GM06990 (cell line): Measurements from ENCODE around the gene CELF3.
"Not testable (repeated sequence)": the region's sequence is repeated elsewhere in the genome, so short reads cannot be mapped to it uniquely, and the experiment has no call there.

ENCODE experiments used
- DNase-seq: peaks from one replicate; pipeline ENCODE4 v3.0.0-alpha.2; 2011; ENCODE audit not compliant: insufficient read length; ENCODE audit errors: extremely low read depth
- H3K27me3 ChIP-seq: replicated peaks from 2 replicates; pipeline ENCODE4 v1.6.0; 2011; ENCODE audit warnings: low read length; ENCODE audit not compliant: control insufficient read depth, insufficient read depth
- H3K36me3 ChIP-seq: 2 replicates; pipeline ENCODE4 v1.5.1; 2011; ENCODE audit warnings: low read length; ENCODE audit not compliant: control insufficient read depth, insufficient read depth
- H3K4me3 ChIP-seq: replicated peaks from 2 replicates; pipeline ENCODE4 v1.5.1; 2011; ENCODE audit warnings: low read depth, mild to moderate bottlenecking, control low read depth, low read length
- TF ChIP-seq, protein P1 (sequence below): IDR thresholded peaks from 2 replicates; pipeline ENCODE4 v1.5.1; 2011; ENCODE audit warnings: low read length, control low read depth, mild to moderate bottlenecking, inconsistent platforms; ENCODE audit not compliant: insufficient read depth, poor library complexity, severe bottlenecking

Gene CELF3

DNA sequence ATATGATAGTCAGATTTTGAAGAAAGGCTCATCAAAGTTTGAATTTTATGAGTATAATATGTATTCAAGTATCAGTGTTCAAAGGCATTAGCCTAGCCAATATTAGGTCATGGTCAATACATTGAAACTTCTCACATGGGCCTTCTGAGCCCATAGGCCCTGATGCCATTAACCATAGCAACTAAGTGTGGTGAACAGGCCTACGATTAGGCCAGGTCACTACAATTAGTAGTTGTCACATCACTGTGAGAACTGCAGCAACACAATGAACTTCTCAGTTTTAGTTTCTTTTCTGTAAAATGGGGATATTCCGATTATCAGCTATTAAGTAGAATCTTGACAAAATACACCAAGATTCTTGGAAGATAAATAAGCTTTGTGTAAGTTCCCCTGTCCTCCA lies 30.0 kb downstream of the CELF3 start:
- Histone ChIP-seq H3K27me3 (no peaks in the 10 kb centered on the region), H3K36me3 (no peaks in the 10 kb centered on the region; the same call in 1 of the 2 replicates), H3K4me3 (no peak overlapping the region)
- TF ChIP-seq, protein P1, sequence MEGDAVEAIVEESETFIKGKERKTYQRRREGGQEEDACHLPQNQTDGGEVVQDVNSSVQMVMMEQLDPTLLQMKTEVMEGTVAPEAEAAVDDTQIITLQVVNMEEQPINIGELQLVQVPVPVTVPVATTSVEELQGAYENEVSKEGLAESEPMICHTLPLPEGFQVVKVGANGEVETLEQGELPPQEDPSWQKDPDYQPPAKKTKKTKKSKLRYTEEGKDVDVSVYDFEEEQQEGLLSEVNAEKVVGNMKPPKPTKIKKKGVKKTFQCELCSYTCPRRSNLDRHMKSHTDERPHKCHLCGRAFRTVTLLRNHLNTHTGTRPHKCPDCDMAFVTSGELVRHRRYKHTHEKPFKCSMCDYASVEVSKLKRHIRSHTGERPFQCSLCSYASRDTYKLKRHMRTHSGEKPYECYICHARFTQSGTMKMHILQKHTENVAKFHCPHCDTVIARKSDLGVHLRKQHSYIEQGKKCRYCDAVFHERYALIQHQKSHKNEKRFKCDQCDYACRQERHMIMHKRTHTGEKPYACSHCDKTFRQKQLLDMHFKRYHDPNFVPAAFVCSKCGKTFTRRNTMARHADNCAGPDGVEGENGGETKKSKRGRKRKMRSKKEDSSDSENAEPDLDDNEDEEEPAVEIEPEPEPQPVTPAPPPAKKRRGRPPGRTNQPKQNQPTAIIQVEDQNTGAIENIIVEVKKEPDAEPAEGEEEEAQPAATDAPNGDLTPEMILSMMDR, result no peak
- no peak for DNase-seq

DNA sequence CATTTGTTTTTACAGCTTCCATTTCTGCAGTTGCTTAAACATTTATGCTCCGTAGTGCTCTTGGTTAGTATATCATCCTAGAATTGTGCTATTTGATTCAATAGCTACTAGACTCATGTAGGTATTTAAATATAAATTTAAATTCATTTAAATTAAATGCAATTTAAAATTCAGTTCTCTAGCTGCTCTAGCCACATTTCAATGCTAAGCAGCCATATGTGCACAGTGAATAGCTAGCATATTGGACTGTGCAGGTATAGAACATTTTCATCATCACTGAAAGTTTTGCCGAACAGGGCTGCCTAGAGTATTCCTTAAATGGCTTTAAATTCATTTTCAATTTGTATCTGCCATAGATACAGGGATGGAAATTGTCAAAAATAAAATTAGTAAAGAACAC lies 32.5 kb downstream of the CELF3 start:
- Histone ChIP-seq H3K27me3 (no peaks in the 10 kb centered on the region), H3K36me3 (no peaks in the 10 kb centered on the region; the same call in 1 of the 2 replicates), H3K4me3 (no peak overlapping the region)
- DNase-seq, result no peak
- TF ChIP-seq, protein P1, result no peak

DNA sequence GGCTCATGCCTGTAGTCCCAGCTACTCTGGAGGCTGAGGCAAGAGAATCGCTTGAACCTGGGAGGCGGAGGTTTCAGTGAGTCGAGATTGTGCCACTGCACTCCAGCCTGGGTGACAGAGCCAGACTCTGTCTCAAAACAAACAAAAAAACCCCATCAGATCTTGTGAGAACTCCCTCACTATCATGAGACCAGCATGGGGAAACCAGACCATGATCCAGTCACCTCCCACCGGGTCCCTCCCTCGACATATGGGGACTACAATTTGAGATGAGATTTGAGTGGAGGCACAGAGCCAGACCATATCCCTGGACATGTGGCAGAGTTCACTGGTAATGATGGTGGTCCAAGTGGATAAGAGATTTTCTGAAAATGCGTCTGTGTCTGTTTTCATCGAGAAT lies 33.7 kb downstream of the CELF3 start:
- not testable (repeated sequence) for DNase-seq, H3K27me3 ChIP-seq, H3K4me3 ChIP-seq, H3K36me3 ChIP-seq

DNA sequence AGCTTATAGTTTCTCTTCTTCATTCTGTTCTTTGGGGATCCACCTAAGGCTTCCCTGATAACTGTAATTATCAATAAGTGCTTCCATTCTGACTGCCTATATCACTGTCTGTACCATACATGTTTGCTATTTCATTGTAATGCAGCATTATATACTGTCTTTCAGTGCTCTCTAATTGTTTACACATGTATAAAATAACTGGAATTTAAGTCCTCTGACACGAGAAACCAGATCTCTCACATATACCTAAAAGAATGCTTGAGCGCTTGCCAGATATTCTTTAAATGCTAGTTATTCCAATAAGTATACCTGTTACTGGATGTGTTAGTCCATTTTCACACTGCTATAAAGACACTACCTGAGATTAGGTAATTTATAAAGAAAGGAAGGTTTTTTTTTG lies 34.7 kb downstream of the CELF3 start:
- Histone ChIP-seq H3K4me3 (no peak overlapping the region), H3K36me3 (no peaks in the 10 kb centered on the region; the same call in 1 of the 2 replicates), H3K27me3 (no peaks in the 10 kb centered on the region)
- DNase-seq, result no peak
- TF ChIP-seq, protein P1, result no peak

DNA sequence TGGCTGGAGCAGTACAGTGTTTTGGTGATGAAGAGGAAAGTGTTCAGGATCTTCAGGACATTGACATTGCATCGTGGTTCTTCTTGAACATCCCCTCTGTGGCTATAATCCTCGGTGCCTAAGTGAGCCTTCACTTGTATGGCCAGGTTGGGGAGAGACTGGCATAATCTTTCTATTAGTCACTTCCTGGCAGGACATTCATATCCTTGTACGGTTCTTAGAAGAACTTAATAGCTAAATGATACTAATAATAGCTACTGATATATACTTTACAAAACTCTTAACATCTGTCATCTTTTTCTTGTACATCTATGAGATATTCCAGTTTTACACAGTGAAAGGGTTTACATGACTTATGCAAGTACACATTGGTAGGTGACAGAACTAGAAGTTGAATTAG lies 35.8 kb downstream of the CELF3 start:
- H3K36me3 ChIP-seq, result no peaks in the 10 kb centered on the region; the same call in 1 of the 2 replicates
- no peak for DNase-seq
- no peaks in the 10 kb centered on the region for H3K27me3 ChIP-seq
- TF ChIP-seq, protein P1, result no peak
- no peak overlapping the region for H3K4me3 ChIP-seq

DNA sequence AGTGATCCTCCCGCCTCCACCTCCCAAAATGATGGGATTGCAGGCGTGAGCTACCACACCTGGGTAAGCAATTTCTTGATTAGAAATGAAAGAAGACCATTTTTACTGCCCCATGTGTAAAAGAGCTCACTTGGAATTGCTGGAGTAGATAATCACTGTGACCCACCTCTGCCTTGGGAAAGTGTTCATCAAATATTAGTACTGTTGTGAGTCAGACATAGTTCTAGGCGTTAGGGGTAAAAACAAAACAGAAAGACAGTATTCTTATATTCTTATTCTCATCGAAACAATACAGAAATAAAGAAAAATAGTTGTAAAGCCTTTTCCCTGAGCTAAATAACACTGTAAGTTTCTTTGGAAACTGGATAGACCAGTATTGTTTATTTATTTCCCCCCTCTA lies 36.2 kb downstream of the CELF3 start:
- Histone ChIP-seq H3K36me3 (no peaks in the 10 kb centered on the region; the same call in 1 of the 2 replicates), H3K27me3 (no peaks in the 10 kb centered on the region), H3K4me3 (no peak overlapping the region)
- TF ChIP-seq, protein P1, result no peak
- no peak for DNase-seq
